ENCODE measurements around the gene MEPCE. TPM values are rescaled to one million over a fixed set of nuclear protein-coding genes. Genes with fewer than 3 reads are reported as not detected.

Gene MEPCE
- total RNA-seq, 1 experiment from 2014 or later, result 28.4 TPM

GRCh38 chr7:100389437-100390088, 40.1 kb upstream of the MEPCE start:
- no peak overlapping the region for H3K9ac ChIP-seq (ENCODE audit: low read length)
- H3K9me2 ChIP-seq (replicated peaks; ENCODE audit: insufficient read depth, low read length), result no peaks in the 10 kb centered on the region
- peaks cover 26% of the 10 kb centered on the region for H3K4me1 ChIP-seq (ENCODE audit: low read length)
- no peak overlapping the region for H3K4me2 ChIP-seq (ENCODE audit: low read depth, low read length, poor library complexity, severe bottlenecking)
- no peaks in the 10 kb centered on the region for H4K20me1 ChIP-seq (ENCODE audit: insufficient read depth, low read depth, low read length)
- H3K27me3 ChIP-seq (ENCODE audit: low read length), result no peaks in the 10 kb centered on the region
- H3K79me2 ChIP-seq (ENCODE audit: low read length), result no peaks in the 10 kb centered on the region
- no peaks in the 10 kb centered on the region for H3K36me3 ChIP-seq (ENCODE audit: insufficient read depth, low read length)
- no peaks in the 10 kb centered on the region for H3K9me3 ChIP-seq (ENCODE audit: low read length)
- no peak for DNase-seq
- no peak overlapping the region for H3K4me3 ChIP-seq (ENCODE audit: low read length)
- H3K27ac ChIP-seq (ENCODE audit: low read length), result no peak overlapping the region
- H2AFZ ChIP-seq (ENCODE audit: low read length), result no peak overlapping the region

DNA sequence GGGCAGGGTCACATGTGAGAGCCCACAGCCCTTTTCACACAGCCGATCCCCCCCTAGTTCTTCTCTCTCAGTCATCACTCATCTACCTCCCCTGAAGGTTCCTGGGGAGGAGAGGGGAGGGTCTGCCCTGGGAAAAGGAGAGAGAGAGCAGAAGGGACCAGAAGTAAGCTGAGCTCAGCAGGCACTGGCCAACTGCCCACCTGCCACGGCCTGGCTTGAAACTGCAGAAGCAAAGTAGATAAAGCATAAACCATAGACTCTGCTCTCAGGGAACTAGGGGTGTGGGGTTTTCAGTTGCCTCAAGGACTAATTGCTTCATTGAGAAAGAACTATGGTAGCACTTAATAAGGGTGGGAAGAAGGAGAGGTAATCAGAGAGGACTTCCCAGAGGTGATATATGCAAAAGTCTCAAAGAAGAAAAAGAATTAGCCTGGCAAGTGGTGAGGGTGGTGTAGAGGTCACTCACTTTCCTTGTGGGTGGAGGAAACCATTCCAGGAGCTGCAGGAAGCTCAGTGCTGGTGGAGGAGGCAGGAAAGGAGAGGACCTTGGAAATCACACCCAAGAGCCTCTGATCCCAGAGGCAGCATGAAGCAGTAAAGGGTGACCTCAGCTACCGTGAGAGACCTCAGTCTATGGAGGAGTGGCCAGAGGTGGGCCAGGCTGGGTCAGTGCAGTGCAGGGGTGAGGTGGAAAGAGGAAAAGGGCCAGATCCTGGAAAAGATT, 39.2 kb upstream of the MEPCE start:
- Histone ChIP-seq H3K36me3 (ENCODE audit: insufficient read depth, low read length) (no peaks in the 10 kb centered on the region), H3K79me2 (ENCODE audit: low read length) (no peaks in the 10 kb centered on the region), H3K4me1 (ENCODE audit: low read length) (peaks cover 25% of the 10 kb centered on the region), H3K4me2 (ENCODE audit: low read depth, low read length, poor library complexity, severe bottlenecking) (no peak overlapping the region), H3K9me3 (ENCODE audit: low read length) (no peaks in the 10 kb centered on the region), H3K9ac (ENCODE audit: low read length) (no peak overlapping the region), H2AFZ (ENCODE audit: low read length) (no peak overlapping the region), H3K27me3 (ENCODE audit: low read length) (no peaks in the 10 kb centered on the region), H3K9me2 (replicated peaks; ENCODE audit: insufficient read depth, low read length) (no peaks in the 10 kb centered on the region), H3K27ac (ENCODE audit: low read length) (no peak overlapping the region), H3K4me3 (ENCODE audit: low read length) (no peak overlapping the region), H4K20me1 (ENCODE audit: insufficient read depth, low read depth, low read length) (no peaks in the 10 kb centered on the region)
- DNase-seq, result no peak

GRCh38 chr7:100393233-100393905, 36.3 kb upstream of the MEPCE start:
- Histone ChIP-seq H3K4me3 (ENCODE audit: low read length) (no peak overlapping the region), H3K27ac (ENCODE audit: low read length) (no peak overlapping the region), H4K20me1 (ENCODE audit: insufficient read depth, low read depth, low read length) (no peaks in the 10 kb centered on the region), H2AFZ (ENCODE audit: low read length) (no peak overlapping the region), H3K36me3 (ENCODE audit: insufficient read depth, low read length) (no peaks in the 10 kb centered on the region), H3K4me2 (ENCODE audit: low read depth, low read length, poor library complexity, severe bottlenecking) (peak overlapping the region; percentile 9), H3K27me3 (ENCODE audit: low read length) (no peaks in the 10 kb centered on the region), H3K9me2 (replicated peaks; ENCODE audit: insufficient read depth, low read length) (no peaks in the 10 kb centered on the region), H3K4me1 (ENCODE audit: low read length) (peaks cover 43% of the 10 kb centered on the region), H3K9ac (ENCODE audit: low read length) (no peak overlapping the region), H3K9me3 (ENCODE audit: low read length) (no peaks in the 10 kb centered on the region), H3K79me2 (ENCODE audit: low read length) (no peaks in the 10 kb centered on the region)
- DNase-seq, result no peak

DNA sequence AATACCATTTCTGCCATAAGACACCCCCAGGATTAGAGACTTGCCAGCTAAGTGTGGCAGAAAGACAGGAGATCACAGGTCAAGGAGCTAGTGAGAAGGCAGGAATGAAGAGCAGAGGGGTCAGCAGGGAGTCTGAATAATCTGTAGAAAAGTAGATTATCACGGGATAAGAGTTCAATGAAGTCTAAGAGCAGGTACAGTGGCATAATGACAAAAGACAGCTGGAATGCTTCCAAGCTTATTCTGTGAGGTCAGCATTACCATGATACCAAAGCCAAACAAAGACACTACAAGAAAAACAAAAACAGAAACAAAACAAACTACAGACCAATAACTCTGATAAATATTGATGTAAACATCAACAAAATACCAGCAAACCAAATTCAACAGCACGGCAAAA, 35.6 kb upstream of the MEPCE start:
- Histone ChIP-seq H3K9ac (ENCODE audit: low read length) (no peak overlapping the region), H3K4me3 (ENCODE audit: low read length) (no peak overlapping the region), H3K79me2 (ENCODE audit: low read length) (no peaks in the 10 kb centered on the region), H3K9me3 (ENCODE audit: low read length) (no peaks in the 10 kb centered on the region), H3K27me3 (ENCODE audit: low read length) (no peaks in the 10 kb centered on the region), H4K20me1 (ENCODE audit: insufficient read depth, low read depth, low read length) (no peaks in the 10 kb centered on the region), H3K4me2 (ENCODE audit: low read depth, low read length, poor library complexity, severe bottlenecking) (no peak overlapping the region), H3K27ac (ENCODE audit: low read length) (no peak overlapping the region), H2AFZ (ENCODE audit: low read length) (no peak overlapping the region), H3K9me2 (replicated peaks; ENCODE audit: insufficient read depth, low read length) (no peaks in the 10 kb centered on the region), H3K4me1 (ENCODE audit: low read length) (peaks cover 43% of the 10 kb centered on the region), H3K36me3 (ENCODE audit: insufficient read depth, low read length) (no peaks in the 10 kb centered on the region)
- no peak for DNase-seq

DNA sequence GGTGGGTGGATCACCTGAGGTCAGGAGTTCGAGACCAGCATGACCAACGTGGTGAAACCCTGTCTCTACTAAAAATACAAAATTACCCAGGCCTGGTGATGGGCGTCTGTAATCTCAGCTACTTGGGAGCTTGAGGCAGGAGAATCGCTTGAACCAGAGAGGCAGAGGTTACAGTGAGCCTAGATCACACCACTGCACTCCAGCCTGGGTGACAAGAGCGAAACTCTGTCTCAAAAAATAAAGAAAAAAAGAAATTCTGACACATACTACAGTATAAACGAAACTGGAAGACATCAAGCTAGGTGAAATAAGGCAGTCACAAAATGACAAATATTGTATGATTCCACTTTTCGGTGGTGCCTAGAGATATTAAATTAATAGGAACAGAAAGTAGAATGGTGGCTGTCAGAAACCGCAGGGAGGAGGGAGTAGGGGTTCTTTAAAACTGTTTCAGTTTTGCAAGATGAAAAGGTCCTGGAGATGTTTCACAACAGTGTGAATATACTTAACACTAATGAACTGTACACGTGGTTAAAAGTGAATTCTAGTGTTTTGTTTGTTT, 33.1 kb upstream of the MEPCE start:
- H4K20me1 ChIP-seq (ENCODE audit: insufficient read depth, low read depth, low read length), result no peaks in the 10 kb centered on the region
- DNase-seq, result peak; percentile 66
- H3K4me2 ChIP-seq (ENCODE audit: low read depth, low read length, poor library complexity, severe bottlenecking), result peak overlapping the region; percentile 55
- peak overlapping the region; percentile 31; the same call in 1 of the 2 replicates for H3K27ac ChIP-seq (ENCODE audit: low read length)
- H2AFZ ChIP-seq (ENCODE audit: low read length), result no peak overlapping the region
- peak overlapping the region; percentile 32 for H3K9ac ChIP-seq (ENCODE audit: low read length)
- H3K9me2 ChIP-seq (replicated peaks; ENCODE audit: insufficient read depth, low read length), result no peaks in the 10 kb centered on the region
- H3K4me3 ChIP-seq (ENCODE audit: low read length), result 0 out of 2 replicates have a peak overlapping the region, but pooled peaks have one; percentile 14
- no peaks in the 10 kb centered on the region for H3K36me3 ChIP-seq (ENCODE audit: insufficient read depth, low read length)
- no peaks in the 10 kb centered on the region for H3K27me3 ChIP-seq (ENCODE audit: low read length)
- no peaks in the 10 kb centered on the region for H3K79me2 ChIP-seq (ENCODE audit: low read length)
- no peaks in the 10 kb centered on the region for H3K9me3 ChIP-seq (ENCODE audit: low read length)
- peaks cover 43% of the 10 kb centered on the region for H3K4me1 ChIP-seq (ENCODE audit: low read length)

- DNase-seq, result no peak
- H3K4me2 ChIP-seq (ENCODE audit: low read depth, low read length, poor library complexity, severe bottlenecking), result peak overlapping the region; percentile 55
- peak overlapping the region; percentile 32; the same call in 1 of the 2 replicates for H3K9ac ChIP-seq (ENCODE audit: low read length)
- H3K27me3 ChIP-seq (ENCODE audit: low read length), result no peaks in the 10 kb centered on the region
- no peak overlapping the region for H3K4me3 ChIP-seq (ENCODE audit: low read length)
- no peak overlapping the region for H3K27ac ChIP-seq (ENCODE audit: low read length)
- no peak overlapping the region for H2AFZ ChIP-seq (ENCODE audit: low read length)
- H4K20me1 ChIP-seq (ENCODE audit: insufficient read depth, low read depth, low read length), result no peaks in the 10 kb centered on the region
- H3K9me2 ChIP-seq (replicated peaks; ENCODE audit: insufficient read depth, low read length), result no peaks in the 10 kb centered on the region
- H3K4me1 ChIP-seq (ENCODE audit: low read length), result peaks cover 36% of the 10 kb centered on the region
- no peaks in the 10 kb centered on the region for H3K9me3 ChIP-seq (ENCODE audit: low read length)
- no peaks in the 10 kb centered on the region for H3K79me2 ChIP-seq (ENCODE audit: low read length)
- H3K36me3 ChIP-seq (ENCODE audit: insufficient read depth, low read length), result no peaks in the 10 kb centered on the region
Measured at GRCh38 chr7:100397315-100398081, 32.1 kb upstream of the MEPCE start.

DNA sequence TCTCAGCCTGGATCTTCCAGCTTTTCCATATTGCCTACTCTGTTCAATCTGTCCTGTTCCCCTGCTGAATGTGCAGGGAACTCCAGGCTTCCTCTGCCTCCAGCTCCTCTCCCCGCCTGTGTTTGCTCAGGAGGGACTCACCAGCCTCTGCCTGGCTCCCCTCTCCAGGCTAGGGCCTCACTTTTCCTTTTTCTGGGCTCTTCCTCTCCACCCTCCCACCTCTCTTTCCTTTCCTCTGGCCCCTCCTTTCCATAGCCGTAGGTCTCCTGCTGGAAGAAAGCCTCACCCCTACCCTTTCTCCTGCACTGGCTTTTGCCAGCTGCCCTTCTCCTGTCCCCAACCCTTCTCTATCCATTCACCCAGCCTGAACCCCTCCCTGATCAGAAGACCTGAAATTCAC, 31.4 kb upstream of the MEPCE start:
- Histone ChIP-seq H2AFZ (ENCODE audit: low read length) (no peak overlapping the region), H3K9me3 (ENCODE audit: low read length) (no peaks in the 10 kb centered on the region), H3K27ac (ENCODE audit: low read length) (no peak overlapping the region), H3K27me3 (ENCODE audit: low read length) (no peaks in the 10 kb centered on the region), H3K79me2 (ENCODE audit: low read length) (no peaks in the 10 kb centered on the region), H3K36me3 (ENCODE audit: insufficient read depth, low read length) (no peaks in the 10 kb centered on the region), H3K9me2 (replicated peaks; ENCODE audit: insufficient read depth, low read length) (no peaks in the 10 kb centered on the region), H3K4me2 (ENCODE audit: low read depth, low read length, poor library complexity, severe bottlenecking) (no peak overlapping the region), H3K4me3 (ENCODE audit: low read length) (no peak overlapping the region), H3K9ac (ENCODE audit: low read length) (no peak overlapping the region), H4K20me1 (ENCODE audit: insufficient read depth, low read depth, low read length) (no peaks in the 10 kb centered on the region), H3K4me1 (ENCODE audit: low read length) (peaks cover 29% of the 10 kb centered on the region)
- DNase-seq, result no peak
